HG03159 (cell line): ENCODE results near the gene SOBP.

Experiments
- ATAC-seq: cut with Tn5 transposase; IDR thresholded peaks from one replicate; pipeline ENCODE4 v1.9.1; 2021; ENCODE audit warnings: mild to moderate bottlenecking, moderate library complexity; ENCODE audit not compliant: unreplicated experiment

SOBP gene

DNA sequence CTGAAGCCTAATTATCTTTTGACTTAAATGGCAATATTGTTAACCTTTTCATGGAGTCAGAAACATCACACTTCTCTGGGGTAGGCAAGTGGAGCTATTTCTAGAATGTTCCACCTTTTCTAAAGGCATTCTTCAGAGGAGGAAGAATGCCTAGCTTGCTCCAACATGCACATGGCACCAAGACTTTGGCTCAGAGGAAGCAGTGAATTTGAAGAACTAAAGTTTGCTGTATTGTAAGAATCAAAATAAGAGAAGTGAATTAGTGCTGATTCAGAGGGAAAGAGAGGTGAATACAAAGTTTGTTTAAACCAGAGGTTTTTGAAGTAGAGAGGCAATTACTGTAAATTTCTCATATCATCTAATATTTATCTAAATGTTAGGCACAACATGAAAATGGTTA, 92.2 kb downstream of the SOBP start:
- ATAC-seq = no peak

- no peak for ATAC-seq
Measured at GRCh38 chr6:107584726-107585125, 94.8 kb downstream of the SOBP start.

DNA sequence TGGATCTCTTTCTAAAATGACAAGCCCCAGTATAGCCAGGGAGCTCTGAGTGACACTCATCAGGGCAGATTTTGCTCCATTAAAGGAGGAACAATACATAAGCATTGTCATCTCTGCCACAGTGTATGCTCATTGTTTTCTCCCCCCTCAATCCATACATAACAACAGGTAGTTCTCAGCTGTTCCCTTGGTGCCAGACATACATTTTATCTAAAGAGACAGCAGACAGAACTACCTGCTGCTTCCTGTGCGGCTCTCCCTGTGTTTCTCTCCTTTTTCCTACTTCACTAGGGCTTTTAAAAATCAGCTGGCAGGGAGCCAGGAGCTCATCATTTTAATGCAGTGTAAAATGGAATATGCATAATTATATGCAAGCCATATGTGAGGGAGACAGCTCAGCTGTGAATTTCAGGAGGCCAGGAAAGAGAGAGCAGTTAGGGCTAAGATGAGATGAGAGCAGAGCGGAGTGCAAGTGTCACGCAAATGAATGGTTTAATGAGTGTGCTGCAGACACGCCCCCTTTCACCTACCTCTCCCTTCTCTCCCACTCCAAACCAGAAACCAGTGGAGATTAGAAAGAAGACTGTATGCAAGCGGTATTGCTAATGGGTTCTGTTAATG, 96.0 kb downstream of the SOBP start:
- ATAC-seq = no peak

- no peak for ATAC-seq
Measured at GRCh38 chr6:107587451-107587850, 97.5 kb downstream of the SOBP start.

DNA sequence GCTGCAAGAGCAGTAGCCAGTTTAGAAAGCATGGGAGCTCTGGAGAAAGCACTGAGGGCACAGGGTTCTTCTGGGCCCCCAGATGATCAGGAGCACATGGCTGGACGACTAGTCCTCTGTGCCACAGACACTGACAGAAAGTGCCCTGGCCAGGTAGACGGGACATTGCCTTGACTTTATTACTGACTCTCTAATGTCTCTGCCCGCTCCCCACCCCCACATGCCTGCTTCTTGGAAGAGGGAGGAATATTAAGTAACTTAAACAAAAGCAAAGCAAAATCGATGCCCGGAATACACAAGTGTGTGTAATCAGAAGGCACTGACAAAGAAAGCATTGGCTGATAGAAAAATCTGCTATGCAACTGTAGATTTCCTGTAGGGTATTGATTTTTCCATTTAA, 99.3 kb downstream of the SOBP start:
- no peak for ATAC-seq

- no peak for ATAC-seq
Measured at GRCh38 chr6:107589934-107590333, 100.0 kb downstream of the SOBP start.

DNA sequence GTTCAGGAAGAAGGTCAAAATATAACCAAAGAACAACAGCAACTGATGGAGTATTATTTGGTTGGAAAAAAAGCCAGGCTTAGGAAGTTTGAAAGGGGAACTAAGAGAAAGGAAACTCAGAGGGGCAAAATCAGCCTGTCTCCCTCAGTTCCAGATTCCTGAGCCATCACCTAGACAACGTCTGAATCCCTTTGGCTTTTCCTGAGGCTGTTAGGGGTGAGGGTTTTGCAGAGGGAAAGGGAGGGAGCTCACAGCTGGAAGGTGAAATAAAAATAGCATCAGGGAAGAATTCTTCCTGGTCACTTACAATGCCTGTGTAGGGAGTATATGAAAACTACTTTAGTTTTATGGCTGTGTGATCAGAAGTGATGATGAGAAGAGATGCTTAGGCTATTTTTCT, 100.5 kb downstream of the SOBP start:
- no peak for ATAC-seq

DNA sequence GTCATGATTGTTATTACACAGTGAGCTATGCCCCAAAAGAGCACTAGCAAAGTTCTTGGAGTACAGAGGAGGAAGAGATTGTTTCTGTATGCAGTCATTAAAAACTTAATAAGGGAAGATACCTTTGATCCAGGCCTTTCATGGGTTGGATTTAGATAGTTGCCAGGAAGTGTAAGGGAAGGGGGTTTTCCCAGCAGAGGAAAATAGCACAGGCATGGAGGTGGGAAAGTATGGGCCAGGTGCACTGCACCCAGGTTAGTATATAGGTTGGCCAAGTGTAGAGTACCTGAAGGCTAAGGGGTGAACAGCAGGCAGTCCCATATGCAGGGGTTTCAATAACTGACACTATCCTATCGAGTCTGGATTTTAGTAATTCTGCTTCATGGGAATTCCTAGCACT, 101.4 kb downstream of the SOBP start:
- no peak for ATAC-seq

GRCh38 chr6:107592806-107593205, 102.9 kb downstream of the SOBP start:
- no peak for ATAC-seq

- ATAC-seq = no peak
Measured at GRCh38 chr6:107594736-107595135, 104.8 kb downstream of the SOBP start.

DNA sequence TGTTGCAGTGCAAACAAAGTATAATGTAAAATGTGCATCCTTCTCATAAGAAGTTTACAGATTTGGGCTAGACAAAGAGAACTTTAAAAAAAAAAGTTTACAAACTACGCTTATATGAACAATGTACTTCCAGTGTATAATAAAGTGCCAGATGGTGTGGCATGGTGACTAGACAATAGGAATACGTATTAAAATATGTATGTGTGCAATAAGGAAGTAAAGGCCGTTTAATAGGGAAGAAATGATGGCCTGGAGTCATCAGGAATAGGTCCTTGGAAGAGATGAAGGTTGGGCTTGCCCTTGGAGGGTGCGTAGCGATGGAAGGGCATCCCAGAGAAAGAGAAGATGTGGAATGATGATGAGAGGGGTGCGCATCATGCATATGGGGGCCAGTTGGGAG, 108.2 kb downstream of the SOBP start:
- ATAC-seq = no peak

GRCh38 chr6:107599043-107599442, 109.1 kb downstream of the SOBP start:
- ATAC-seq = no peak

GRCh38 chr6:107600121-107600520, 110.2 kb downstream of the SOBP start:
- no peak for ATAC-seq

GRCh38 chr6:107600936-107601335, 111.0 kb downstream of the SOBP start:
- no peak for ATAC-seq

DNA sequence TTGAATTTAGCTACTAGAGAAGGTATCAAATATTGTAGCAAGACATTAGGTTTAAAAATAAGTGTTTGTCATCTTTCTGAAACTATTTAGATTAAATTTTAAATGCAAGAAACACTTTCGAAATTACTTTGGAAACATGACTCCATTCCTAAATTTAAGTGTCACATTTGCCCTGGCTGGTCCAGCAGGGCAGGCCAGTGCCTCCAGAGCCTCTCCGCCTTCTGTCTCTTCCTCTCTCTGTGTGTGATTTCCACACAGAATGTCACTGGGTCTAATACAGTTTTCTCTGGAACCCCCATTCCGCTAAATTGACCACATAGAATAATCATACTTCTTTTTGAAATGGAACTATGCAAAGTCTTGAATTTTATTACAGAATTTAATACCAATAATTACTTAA, 111.5 kb downstream of the SOBP start:
- ATAC-seq = no peak

DNA sequence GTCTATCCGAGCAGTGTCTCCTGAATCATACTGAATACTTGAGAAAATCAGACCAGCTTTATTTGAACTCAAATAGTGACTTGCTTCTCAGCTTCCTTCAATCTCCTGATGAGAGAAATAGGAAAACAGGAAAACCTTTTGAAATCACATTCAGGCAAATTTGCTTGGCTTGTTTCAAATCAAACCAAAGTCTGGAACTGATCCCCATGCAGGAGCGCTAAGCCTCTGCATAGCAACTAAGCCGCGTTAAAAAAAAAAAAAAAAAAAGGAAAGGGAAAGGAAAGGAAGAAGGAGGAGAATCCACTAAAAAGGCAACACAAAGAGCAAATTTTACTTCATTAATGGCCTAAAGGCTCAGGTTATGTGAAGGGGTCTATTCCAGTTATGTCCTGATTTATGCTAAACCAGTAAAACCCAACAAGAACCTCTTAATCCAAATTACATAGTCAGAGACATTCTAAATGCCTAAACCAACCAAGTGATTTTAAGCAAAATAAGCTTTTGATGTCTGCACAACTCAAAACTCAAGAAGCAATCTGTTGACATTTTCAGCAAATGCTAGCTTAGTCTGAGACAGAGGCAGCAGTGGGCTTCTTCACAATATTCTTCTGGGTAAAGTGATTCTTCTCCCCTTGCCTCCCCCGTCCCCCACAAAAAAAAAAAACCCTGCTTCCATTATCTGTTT, 112.5 kb downstream of the SOBP start:
- ATAC-seq = no peak

GRCh38 chr6:107603006-107603370, 113.1 kb downstream of the SOBP start:
- ATAC-seq = no peak

- no peak for ATAC-seq
Measured at GRCh38 chr6:107604549-107604948, 114.6 kb downstream of the SOBP start.

DNA sequence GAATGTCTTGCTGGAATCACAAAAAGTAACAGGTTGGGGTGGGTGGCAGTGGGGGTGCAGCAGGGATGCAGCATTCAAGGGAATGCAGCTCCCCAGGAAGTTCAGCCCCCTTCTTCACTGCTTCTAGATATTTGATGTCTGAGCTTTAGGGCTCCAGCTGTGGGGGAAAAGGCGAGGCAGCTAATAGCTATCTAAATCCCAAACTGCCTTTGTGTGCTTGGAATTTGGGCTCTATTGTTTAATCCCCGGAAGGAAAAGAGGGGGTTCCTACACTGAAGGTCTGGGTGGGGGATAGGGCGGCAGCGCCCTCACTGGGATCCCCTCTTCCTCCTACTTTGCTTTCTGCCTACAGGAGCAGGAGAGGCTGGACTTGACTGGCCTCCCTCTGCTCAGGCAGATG, 116.5 kb downstream of the SOBP start:
- ATAC-seq = no peak

- ATAC-seq = no peak
Measured at GRCh38 chr6:107607116-107607515, 117.2 kb downstream of the SOBP start.

GRCh38 chr6:107611094-107611810, 121.3 kb downstream of the SOBP start:
- ATAC-seq = no peak

GRCh38 chr6:107612762-107613415, 123.0 kb downstream of the SOBP start:
- ATAC-seq = no peak
